22Rv1 (cell line): Measurements from ENCODE around the gene ZNRF1.

Experiments
- CTCF ChIP-seq: fragments of 450-650 bp; IDR thresholded peaks from 2 replicates; pipeline ENCODE4 v1.5.1; 2017; ENCODE audit warnings: mild to moderate bottlenecking
- ZFX ChIP-seq: fragments of 450-650 bp; IDR thresholded peaks from 2 replicates; pipeline ENCODE4 v1.6.1; 2017; ENCODE audit warnings: antibody characterized with exemption, borderline replicate concordance

- TF ChIP-seq CTCF: no peak
- TF ChIP-seq ZFX: no peak
Measured at GRCh38 chr16:75011634-75012307, 12.9 kb downstream of the ZNRF1 start.
